ENCODE results near the gene TEX11.
A peak's percentile ranks its signal among the peaks of the same experiment; 100 is the strongest.
"Not testable (repeated sequence)": the region's sequence is repeated elsewhere in the genome, so short reads cannot be mapped to it uniquely, and the experiment has no call there.

The TEX11 gene

DNA sequence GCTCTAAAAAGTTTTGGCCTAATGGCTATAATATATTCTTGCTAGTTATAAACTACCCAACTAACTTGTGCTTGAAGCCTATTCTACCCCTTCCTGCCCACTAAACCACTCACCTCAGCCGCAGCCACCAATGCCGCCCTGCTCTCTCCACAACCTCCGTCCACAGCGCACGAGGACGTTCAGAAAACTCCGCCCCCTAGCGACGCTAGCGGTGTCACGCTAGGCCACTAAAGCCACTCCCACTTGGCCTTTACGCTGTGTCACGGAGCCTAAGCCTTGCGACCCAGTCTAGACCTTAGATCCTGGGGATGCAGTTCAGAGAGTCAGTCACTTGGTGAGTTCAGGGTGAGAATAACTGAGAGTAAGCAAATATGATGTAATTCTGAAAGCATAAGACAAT, at the start of gene TEX11:
Gene TEX11 (minus strand): TSS at position 171 of the 400 bp plus-strand sequence. CDS start 922 bp downstream, outside the sequence.
- DNase-seq, result no peak

DNA sequence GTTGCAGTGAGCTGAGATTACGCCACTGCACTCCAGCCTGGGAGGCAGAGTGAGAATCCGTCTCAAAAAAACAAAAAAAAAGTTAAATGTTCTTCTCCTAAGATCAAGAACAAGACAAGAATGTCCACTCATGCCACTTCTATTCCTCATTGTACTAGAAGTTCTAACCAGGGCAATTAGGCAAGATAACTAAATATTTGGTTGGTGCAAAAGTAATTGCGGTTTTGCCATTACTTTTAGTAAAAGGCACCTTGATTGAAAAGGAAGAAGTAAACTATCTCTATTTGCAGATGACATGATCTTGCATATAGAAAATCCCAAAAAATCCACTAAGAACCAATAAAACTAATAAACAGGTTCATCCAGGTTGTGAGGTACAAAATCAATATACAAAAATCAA, 46.4 kb upstream of the TEX11 start:
- no peak for DNase-seq

DNA sequence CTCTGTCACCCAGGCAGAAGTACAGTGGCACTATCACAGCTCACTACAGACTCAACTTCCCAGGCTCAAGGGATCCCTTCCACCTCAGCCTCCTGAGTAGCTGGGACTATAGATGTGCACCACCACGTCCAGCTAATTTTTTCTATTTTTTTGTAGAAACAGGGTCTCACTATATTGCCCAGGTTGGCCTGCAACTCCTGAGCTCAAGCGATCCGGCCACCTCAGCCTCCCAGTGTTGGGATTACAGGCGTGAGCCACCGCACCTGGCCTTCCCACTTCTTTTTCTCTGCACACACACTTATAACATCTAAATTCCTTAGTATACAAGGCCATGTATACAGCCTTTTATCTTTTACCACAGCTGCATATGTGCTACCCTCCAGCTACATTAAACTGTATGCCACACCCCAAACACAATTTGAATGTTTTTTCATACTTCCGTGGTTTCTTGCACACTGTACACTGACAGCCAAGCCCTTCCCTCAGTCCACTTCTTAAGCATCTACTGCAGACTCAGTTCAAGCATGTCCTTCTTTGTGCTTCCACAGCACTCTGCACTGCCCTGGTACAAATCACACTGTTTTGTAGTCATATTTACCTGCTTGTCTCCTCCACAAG, 15.9 kb upstream of the TEX11 start:
- DNase-seq, result no peak

DNA sequence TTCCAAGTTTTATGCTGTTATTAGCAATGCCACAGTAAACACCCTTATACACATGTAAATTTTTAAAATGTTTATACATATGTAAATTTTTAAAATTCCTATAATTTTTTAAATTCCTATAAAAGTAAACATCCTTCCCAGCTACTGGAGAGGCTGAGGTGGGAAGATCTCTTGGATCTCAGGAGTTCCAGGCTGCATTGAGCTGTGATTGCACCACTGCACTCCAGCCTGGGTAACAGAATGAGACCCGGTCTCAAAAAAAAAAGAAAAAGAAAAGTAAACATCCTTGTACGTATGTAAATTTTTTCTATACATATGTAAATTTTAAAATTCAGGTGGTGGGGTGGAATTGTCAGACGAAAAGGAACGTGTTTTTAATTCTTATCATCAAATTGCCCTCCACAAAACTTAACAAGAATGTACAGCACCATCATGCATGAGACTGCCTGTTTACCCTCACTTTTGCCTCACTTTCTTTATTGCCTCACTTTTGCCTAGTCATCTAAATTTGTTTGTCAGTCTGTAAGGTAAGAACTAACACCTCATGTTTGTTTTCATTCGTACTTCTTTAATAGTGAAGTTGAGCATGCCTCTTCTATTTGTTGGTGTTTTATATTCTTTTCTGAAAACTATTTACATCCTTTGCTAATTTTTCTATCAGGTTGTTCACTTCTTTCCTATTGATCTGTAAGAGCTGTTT, 14.4 kb upstream of the TEX11 start:
- no peak for DNase-seq

DNA sequence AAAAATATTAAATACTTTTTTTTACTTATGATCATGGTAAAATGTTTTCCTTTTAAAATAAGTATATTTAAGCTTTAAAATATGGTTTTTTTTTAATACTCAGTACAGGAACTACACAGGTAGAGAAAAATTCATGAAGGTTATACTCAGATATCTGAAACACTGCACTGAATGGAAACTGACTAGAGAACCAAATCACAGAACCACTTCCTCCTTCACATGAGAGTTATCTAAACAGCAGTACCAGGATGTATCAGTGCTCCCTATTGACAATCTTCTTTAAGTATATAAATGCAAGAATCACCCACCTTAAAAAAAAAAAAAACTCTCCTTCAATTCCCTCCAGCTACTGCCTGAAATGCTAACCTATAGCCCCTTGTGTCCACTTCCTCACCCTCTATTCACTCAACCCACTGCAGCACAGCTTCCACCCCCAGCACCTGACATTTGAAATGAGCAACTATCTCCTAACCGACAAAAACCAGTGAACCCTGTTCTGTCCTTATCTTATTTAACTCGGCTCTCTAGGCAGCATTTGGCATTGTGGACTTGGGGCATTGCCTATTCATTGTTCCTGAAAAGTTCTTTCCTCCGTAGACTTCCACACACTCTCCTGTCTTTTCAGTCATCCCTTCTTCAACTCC, 13.3 kb upstream of the TEX11 start:
- DNase-seq, result no peak

GRCh38 chrX:70916754-70917153, 8.2 kb upstream of the TEX11 start:
- no peak for DNase-seq

DNA sequence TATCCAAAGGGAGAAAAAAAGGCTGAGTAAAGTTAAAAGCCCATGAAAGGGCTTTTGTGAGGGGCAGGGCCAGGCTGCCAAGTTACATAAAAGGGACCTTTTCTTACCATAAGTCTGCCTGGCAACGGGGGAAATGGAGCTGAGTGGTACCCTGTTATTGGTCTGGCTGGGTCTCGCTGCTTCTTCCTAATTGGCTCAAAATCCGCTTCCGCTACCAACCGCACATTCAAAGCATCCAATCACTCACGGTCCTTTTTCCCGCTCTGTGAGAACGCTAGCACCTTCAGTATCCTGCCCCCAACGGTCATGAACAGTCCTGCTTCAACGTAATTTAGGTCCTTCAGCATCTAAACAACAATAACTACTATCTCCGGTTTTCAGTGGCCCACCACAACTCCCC, 611 bp downstream of the TEX11 start:
- no peak for DNase-seq

DNA sequence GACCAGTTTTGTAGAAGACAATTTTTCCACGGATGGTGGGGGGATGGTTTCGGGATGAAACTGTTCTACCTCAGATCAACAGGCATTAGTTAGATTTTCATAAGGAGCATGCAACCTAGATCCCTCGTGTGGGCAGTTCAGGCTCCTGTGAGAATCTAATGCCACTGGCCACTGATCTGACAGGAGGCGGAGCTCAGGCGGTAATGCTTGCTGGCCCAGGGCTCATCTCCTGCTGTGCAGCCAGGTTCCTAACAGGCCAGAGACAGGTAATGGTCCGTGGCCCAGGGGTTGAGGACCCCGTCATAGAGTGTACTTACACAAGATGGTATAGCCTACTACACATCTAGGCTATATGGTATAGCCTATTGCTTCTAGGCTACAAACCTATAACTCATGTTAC, 7.0 kb downstream of the TEX11 start:
- DNase-seq, result no peak

DNA sequence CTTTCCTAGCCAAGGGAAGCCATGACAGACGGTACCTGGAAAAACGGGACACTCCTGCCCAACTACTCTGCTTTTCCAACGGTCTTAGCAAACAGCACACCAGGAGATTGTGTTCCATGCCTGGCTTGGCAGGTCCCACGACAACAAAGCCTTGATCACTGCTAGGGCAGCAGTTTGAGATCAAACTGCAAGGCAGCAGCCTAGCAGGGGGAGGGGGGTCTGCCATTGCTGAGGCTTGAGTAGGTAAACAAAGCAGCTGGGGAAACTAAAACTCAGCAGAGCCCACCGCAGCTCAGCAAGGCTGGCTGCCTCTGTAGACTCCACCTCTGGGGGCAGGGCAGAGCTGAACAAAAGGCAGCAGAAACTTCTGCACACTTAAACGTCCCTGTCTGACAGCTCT, 18.1 kb downstream of the TEX11 start:
- DNase-seq, result not testable (repeated sequence)

- DNase-seq, result no peak
These were observed 29.6 kb downstream of the TEX11 start for GRCh38 chrX:70878902-70879301.

DNA sequence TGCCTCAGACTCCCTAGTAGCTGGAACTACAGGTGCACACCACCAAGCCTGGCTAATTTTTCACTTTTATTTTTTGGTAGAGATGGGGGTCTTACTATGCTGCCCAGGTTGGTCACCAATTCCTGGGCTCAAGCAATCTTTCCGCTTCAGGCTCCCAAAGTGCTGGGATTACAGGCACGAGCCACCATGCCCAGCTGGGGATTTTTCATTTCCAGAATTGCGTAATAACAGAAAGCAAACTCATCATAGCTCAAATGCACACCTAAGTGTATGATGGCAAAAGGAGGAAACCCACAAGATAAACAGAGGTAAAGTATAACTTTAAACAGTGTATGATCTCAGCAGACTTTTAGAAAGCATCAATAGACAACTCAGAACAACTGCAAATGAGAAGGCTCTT, 56.2 kb downstream of the TEX11 start:
- DNase-seq, result no peak

GRCh38 chrX:70844081-70844480, 64.4 kb downstream of the TEX11 start:
- DNase-seq, result not testable (repeated sequence)

DNA sequence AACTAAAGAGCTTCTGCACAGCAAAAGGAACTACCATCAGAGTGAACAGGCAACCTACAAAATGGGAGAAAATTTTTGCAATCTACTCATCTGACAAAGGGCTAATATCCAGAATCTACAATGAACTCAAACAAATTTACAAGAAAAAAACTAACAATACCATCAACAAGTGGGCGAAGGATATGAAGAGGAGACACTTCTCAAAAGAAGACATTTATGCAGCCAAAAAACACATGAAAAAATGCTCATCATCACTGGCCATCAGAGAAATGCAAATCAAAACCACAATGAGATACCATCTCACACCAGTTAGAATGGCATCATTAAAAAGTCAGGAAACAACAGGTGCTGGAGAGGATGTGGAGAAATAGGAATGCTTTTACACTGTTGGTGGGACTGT, 64.9 kb downstream of the TEX11 start:
- not testable (repeated sequence) for DNase-seq

DNA sequence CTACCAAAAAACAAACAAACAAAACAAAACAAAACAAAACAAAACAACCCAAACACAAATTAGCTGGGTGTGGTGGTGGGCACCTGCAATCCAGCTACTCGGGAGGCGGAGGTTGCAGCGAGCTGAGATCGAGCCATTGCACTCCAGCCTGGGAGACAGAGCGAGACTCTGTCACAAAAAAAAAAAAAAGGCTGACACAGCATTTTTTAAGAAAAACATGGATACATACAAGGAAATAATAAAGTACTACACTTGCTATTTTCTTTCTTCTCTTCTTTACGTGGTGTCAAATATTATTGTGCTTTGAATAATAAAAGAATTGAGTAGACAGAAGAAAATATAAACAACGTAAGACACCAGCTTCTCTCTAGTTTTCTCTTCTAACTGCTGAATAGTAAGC, 73.9 kb downstream of the TEX11 start:
- DNase-seq, result no peak

- DNase-seq, result no peak
These were observed 81.8 kb downstream of the TEX11 start for GRCh38 chrX:70826715-70827114.

GRCh38 chrX:70825366-70825765, 83.1 kb downstream of the TEX11 start:
- no peak for DNase-seq

DNA sequence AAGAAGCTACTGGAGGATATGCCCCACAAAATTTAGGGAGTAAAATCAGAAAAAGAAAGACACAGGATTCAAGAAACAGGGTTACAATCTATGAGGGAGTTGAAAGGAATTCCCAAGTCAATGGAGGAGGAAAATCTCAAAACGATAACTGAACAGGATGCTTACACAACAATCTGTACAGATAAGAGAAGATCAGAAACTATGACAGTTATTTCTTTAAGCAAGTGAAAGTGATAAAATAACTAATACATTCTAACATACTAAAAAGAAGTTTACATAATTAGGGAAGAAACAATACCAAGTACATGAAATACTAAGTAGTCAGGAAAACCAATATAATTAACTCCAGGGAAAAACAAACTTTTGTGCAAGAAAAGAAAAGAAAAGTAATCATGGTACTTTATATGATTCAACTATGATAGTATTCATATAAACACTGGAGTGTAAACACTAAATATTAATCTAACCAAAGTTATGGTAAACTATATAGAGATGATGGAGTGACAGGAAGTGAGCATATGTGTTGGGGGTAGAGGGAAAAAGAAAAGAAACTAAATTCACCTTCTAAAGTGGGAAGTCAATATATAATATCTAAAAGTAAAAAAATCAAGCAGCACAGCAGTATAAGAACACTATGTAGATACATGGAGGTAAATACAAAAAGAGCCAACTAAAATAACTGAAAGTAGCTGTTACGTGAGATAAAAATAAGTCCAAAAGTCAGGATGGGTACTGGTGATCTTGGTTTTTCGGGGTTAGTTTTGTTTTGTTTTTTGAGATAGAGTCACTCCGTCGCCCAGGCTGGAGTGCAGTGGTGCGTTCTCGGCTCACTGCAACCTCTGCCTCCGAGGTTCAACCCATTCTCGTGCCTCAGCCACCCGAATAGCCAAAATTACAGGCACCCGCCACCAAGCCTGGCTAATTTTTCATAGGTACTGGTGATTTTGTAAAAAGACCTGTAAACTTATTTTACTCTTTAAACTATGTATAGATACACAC, 99.3 kb downstream of the TEX11 start:
- DNase-seq, result no peak

- no peak for DNase-seq
These were observed 102.4 kb downstream of the TEX11 start for GRCh38 chrX:70806081-70806480.

- not testable (repeated sequence) for DNase-seq
These were observed 111.8 kb downstream of the TEX11 start for GRCh38 chrX:70796742-70797141.

DNA sequence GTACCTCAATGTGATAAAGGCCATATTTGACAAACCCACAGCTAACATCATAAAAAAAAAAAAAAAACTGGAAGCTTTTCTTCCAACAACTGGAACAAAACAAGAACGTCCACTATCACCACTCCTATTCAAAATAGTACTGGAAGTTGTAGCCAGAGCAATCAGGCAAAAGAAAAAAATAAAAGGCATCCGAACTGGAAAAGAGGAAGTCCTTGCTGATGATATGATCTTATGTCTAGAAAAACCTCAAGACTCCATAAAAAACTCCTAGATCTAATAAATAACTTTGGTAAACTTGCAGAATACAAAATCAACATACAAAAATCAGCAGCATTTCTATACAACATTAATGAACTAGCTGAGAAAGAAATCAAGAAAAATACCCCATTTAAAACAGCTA, 134.3 kb downstream of the TEX11 start:
- no peak for DNase-seq

GRCh38 chrX:70769659-70770227, 138.8 kb downstream of the TEX11 start:
- no peak for DNase-seq

DNA sequence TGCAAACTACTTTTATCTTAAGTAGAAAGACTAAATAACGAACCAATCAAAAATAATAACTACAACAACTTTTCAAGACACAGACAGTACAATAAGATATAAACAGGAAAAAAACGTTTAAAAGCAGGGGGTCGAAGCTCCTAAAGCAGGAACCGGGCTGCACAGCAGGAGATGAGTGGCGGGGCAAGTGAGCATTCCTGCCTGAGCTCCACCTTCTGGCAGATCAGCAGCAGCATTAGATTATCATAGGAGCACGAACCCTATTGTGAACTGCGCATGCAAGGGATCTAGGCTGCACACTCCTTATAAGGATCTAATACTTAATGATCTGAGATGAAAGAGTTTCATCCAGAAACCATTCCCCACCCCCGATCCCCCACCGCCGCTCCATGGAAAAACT, 146.2 kb downstream of the TEX11 start:
- no peak for DNase-seq

DNA sequence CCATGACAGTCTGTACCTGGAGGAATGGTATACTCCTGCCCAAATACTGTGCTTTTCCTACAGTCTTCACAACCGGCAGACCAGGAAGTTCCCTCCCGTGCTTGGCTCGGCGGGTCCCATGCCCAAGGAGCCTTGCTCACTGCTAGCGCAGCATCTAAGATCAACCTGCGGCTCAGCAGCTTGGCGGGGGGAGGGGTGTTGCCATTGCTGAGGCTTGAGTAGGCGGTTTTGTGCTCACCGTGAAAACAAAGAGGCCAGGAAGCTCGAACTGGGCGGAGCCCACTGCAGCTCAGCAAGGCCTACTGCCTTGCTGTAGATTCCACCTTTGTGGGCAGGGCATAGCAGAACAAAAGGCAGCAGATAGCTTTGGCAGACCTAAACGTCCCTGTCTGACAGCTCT, 152.7 kb downstream of the TEX11 start:
- DNase-seq, result peak; percentile 24
